HepG2 (cell line): ENCODE measurements around the gene AMZ1. TPM values are rescaled to one million over a fixed set of nuclear protein-coding genes. Genes with fewer than 3 reads are reported as not detected.

ENCODE experiments used
- ATAC-seq: fragments of 200-7000 bp; cut with Tn5 transposase; 3 replicates; pipeline ENCODE4 v1.9.1; 2020; ENCODE audit warnings: mild to moderate bottlenecking, moderate library complexity
- BruUV-seq: library from RNA; stranded (reverse); fragments of 400-500 nt; replicated peaks from 2 replicates; lab custom pipeline; 2021; lab: Mats Ljungman, UMichigan
- CTCF ChIA-PET: fragments of 300-600 bp; formaldehyde crosslinking; extraction: SDS; loops from one replicate; lab custom pipeline; 2021; ENCODE audit warnings: low total read pairs, inconsistent platforms, low intra/inter-chr PET ratio; lab: Yijun Ruan, JAX
- POLR2A ChIA-PET: fragments of 350-600 bp; sonication (Branson Sonifier 250); formaldehyde crosslinking; loops from one replicate; lab custom pipeline; 2020; ENCODE audit warnings: antibody characterized with exemption, inconsistent platforms; lab: Yijun Ruan, JAX
- DNase-seq: peaks from one replicate; pipeline ENCODE4 v3.0.0-alpha.2; 2015; ENCODE audit warnings: low spot score
- FAIRE-seq: peaks from 3 replicates; lab custom pipeline; 2011; peaks lifted over from hg19 to GRCh38; lab: Jason Lieb, UNC
- H2AFZ ChIP-seq: one replicate; pipeline ENCODE4 v1.6.1; 2011; ENCODE audit warnings: low read length, inconsistent platforms
- H3K27ac ChIP-seq: fragments of 300-600 bp; 3 replicates; pipeline ENCODE4 v1.8.0; 2011; ENCODE audit warnings: mixed run types, mild to moderate bottlenecking, mixed read lengths, low read length, inconsistent platforms; ENCODE audit not compliant: insufficient read depth; ENCODE audit errors: extremely low read length
- H3K27me3 ChIP-seq, 2 experiments: fragments of 200-600 bp in 1 of 2; 2 replicates in 1 of 2; 3 replicates in 1 of 2; pipeline versions ENCODE4 v1.6.0 to v1.8.0; 2011; ENCODE audit warnings: low read length in 2 of 2, mild to moderate bottlenecking in 2 of 2, moderate library complexity in 2 of 2, inconsistent platforms in 1 of 2; ENCODE audit not compliant: insufficient read depth in 2 of 2, control insufficient read depth in 1 of 2
- H3K36me3 ChIP-seq, 2 experiments: fragments of 200-600 bp in 1 of 2; replicated peaks in 1 of 2; 2 replicates in 1 of 2; 3 replicates in 1 of 2; pipeline versions ENCODE4 v1.5.1 to v1.8.0; 2011; ENCODE audit warnings: low read length in 2 of 2, inconsistent platforms in 1 of 2; ENCODE audit not compliant: insufficient read depth in 2 of 2, control insufficient read depth in 1 of 2
- H3K4me1 ChIP-seq: 2 replicates; pipeline ENCODE4 v1.5.1; 2012; ENCODE audit warnings: low read length, inconsistent platforms; ENCODE audit not compliant: insufficient read depth
- H3K4me2 ChIP-seq: 2 replicates; pipeline ENCODE4 v1.6.0; 2011; ENCODE audit warnings: low read depth, low read length, inconsistent platforms
- H3K4me3 ChIP-seq, 3 experiments: fragments of 200-600 bp in 1 of 3; sonication (generic), shearing (Covaris generic) in 1 of 3; replicated peaks in 1 of 3; 2 replicates each; pipeline ENCODE4 v1.5.1; 2011 to 2016; ENCODE audit warnings: low read length in 3 of 3, inconsistent platforms in 2 of 3, low read depth in 2 of 3, mild to moderate bottlenecking in 2 of 3, control low read depth in 1 of 3, mixed read lengths in 1 of 3; ENCODE audit not compliant: insufficient read depth in 1 of 3
- H3K79me2 ChIP-seq: one replicate; pipeline ENCODE4 v1.6.1; 2011; ENCODE audit warnings: low read length, inconsistent platforms; ENCODE audit not compliant: insufficient read depth
- H3K9ac ChIP-seq: 2 replicates; pipeline ENCODE4 v1.6.0; 2011; ENCODE audit warnings: mild to moderate bottlenecking, low read depth, low read length, inconsistent platforms; ENCODE audit not compliant: insufficient read depth
- H3K9me3 ChIP-seq: 2 replicates; pipeline ENCODE4 v1.5.1; 2012; ENCODE audit warnings: mild to moderate bottlenecking, low read length
- H4K20me1 ChIP-seq: 2 replicates; pipeline ENCODE4 v1.6.0; 2011; ENCODE audit warnings: inconsistent platforms, mild to moderate bottlenecking, low read length, moderate library complexity; ENCODE audit not compliant: insufficient read depth
- ARNT2 ChIP-seq: sonication (generic); formaldehyde crosslinking; IDR thresholded peaks from 2 replicates; pipeline ENCODE4 v1.8.0; 2022; ENCODE audit warnings: mild to moderate bottlenecking, low read depth, missing genetic modification reagents, moderate library complexity
- ATF7 ChIP-seq, 2 experiments: fragments of 450-650 bp in 1 of 2; sonication (generic) in 1 of 2; formaldehyde crosslinking in 1 of 2; IDR thresholded peaks; 2 replicates each; pipeline versions ENCODE4 v1.4.0 to v1.6.1; 2016 to 2020; ENCODE audit warnings: antibody characterized with exemption in 1 of 2, mild to moderate bottlenecking in 1 of 2, missing genetic modification reagents in 1 of 2
- CCDC6 ChIP-seq: sonication (generic); formaldehyde crosslinking; IDR thresholded peaks from 2 replicates; pipeline ENCODE4 v1.8.1; 2022; ENCODE audit warnings: mild to moderate bottlenecking, missing genetic modification reagents, moderate library complexity
- EEA1 ChIP-seq: sonication (generic); formaldehyde crosslinking; IDR thresholded peaks from 2 replicates; pipeline ENCODE4 v1.5.1; 2020; ENCODE audit warnings: mild to moderate bottlenecking, missing genetic modification reagents, borderline replicate concordance
- GATA4 ChIP-seq: sonication (generic); IDR thresholded peaks from 2 replicates; pipeline ENCODE4 v1.6.1; 2016; ENCODE audit warnings: antibody characterized with exemption, low read depth, borderline replicate concordance
- KDM5B ChIP-seq: sonication (generic); formaldehyde crosslinking; IDR thresholded peaks from 2 replicates; pipeline ENCODE4 v1.4.0; 2020; ENCODE audit warnings: missing genetic modification reagents, mild to moderate bottlenecking, borderline replicate concordance
- ZHX1 ChIP-seq: sonication (generic); formaldehyde crosslinking; IDR thresholded peaks from 2 replicates; pipeline ENCODE4 v1.8.1; 2022; ENCODE audit warnings: low read depth, mild to moderate bottlenecking, missing genetic modification reagents
- WGBS: methylation state at CpG from one replicate; pipeline ENCODE4 v1.1.6; 2017; ENCODE audit warnings: low lambda C conversion rate; 5-methylcytosine and 5-hydroxymethylcytosine counted together
- in situ Hi-C: cut with HindIII; loops from 2 replicates; pipeline ENCODE4 v1.10.0; 2017; ENCODE audit warnings: low pct_unique_long_range_greater_than_20kb; ENCODE audit not compliant: extremely low pct_ligation_motif_present
- intact Hi-C: fragments of 100-400 bp; cut with micrococcal nuclease; formaldehyde crosslinking; loops from one replicate; pipeline ENCODE4 v1.10.0; 2022; ENCODE audit not compliant: unreplicated experiment
- polyA plus RNA-seq, 8 experiments: library from polyadenylated mRNA; depleted of rRNA in 3 of 8; stranded (reverse) in 7 of 8; unstranded in 1 of 8; fragments of >200 nt; fragmentation: Illumina TruSeq in 4 of 8; extraction: Trizol in 4 of 8; gene quantifications; 2 replicates each; pipeline versions ENCODE4 v1.2.1 to v1.2.3, GENCODE V29; 2011 to 2016; ENCODE audit warnings: low read depth in 4 of 8, missing spikeins in 1 of 8, mixed read lengths in 1 of 8; ENCODE audit not compliant: insufficient read depth in 1 of 8
- total RNA-seq, 5 experiments: library from RNA; depleted of rRNA; stranded (reverse); fragments of >200 nt; fragmentation: Illumina TruSeq; extraction: Trizol; gene quantifications; 2 replicates each; pipeline ENCODE4 v1.2.3, GENCODE V29; 2016; ENCODE audit warnings: low read depth in 1 of 5

The AMZ1 gene
- total and polyA plus RNA-seq, 2 of the 13 experiments (the other 11 are each of a cell fraction or from before 2014, with no cell fraction given) = 0.03 TPM; not detected in 1

DNA sequence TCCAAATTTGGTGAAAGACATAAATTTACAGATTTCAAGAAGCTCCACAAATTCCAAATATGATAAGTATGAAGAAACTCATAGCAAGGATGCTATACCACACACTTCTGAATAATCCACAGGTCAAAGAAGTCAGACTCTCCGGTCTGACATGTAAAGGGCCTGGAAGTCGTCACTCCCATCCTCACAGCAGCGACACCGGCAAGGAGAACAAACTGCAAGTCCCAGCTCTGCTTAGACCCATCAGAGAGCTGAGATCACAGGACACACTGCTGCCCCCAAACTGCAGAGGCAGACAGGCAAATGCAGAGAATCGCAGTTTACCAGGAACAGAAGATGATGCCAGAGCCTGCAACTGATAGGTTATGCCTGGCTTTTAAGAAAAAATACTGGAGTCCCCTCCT, 62.0 kb downstream of the AMZ1 start:
- POLR2A ChIA-PET = interaction anchor here (1.5 kb wide), 1 partner anchor 11 kb away, joined by 4 read pairs; no protein-coding TSS in a partner anchor
- no peak for TF ChIP-seq ARNT2
- no peak for TF ChIP-seq GATA4
- TF ChIP-seq, all 625 proteins: peak for 0

DNA sequence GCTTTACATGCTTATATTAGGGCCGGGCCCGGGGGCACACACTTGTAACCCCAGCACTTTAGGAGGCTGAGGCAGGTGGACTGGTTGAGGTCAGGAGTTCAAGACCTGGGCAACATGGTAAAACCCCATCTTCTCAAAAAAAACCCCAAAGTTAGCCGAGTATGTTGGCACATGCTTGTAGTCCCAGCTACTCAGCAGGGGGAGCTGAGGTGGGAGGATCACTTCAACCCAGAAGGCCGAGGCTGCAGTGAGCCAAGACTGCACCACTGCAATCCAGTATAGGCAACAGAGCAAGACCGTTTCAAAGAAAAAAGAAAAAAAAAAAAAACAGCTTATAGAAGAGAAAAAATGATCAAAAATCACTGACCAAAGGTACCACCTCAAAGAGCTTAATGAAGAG, 63.1 kb downstream of the AMZ1 start:
- Histone ChIP-seq H2AFZ (no peak overlapping the region), H3K9ac (no peak overlapping the region), H3K4me2 (no peak overlapping the region), H3K27me3 (no peaks in the 10 kb centered on the region), H3K4me3 (no peak overlapping the region), H3K79me2 (peaks cover 29% of the 10 kb centered on the region), H3K4me1 (no peaks in the 10 kb centered on the region), H3K27ac (no peak overlapping the region), H4K20me1 (no peaks in the 10 kb centered on the region), H3K9me3 (no peaks in the 10 kb centered on the region), H3K36me3 (peaks cover 0 to 1% of the 10 kb centered on the region in 2 experiments; a peak in 1 of 5 replicates)
- no peak for TF ChIP-seq CCDC6 (CRISPR knock-in tag)
- TF ChIP-seq EEA1 (CRISPR knock-in tag) = no peak
- no peak for TF ChIP-seq KDM5B (CRISPR knock-in tag)
- TF ChIP-seq ATF7 (IDR thresholded peaks at IDR 0.05) = no peak
- no peak for TF ChIP-seq ATF7 (CRISPR knock-in tag; IDR thresholded peaks at IDR 0.05)
- TF ChIP-seq ZHX1 (CRISPR knock-in tag) = no peak
- ATAC-seq = no peak
- DNase-seq = no peak
- in situ Hi-C loops (no loop called here), intact Hi-C loops (no loop called here)
- BruUV-seq = no TSS peak
- no peak for FAIRE-seq
- ChIA-PET POLR2A (interaction anchor here (1.5 kb wide), 1 partner anchor 9 kb away, joined by 4 read pairs; no protein-coding TSS in a partner anchor), CTCF (no interaction called here)
- WGBS = 95% methylated on average over 5 of the region's 5 CpGs

More for the DNA sequence above, 62.0 kb downstream of the AMZ1 start:
- Histone ChIP-seq H3K27me3 (no peaks in the 10 kb centered on the region), H3K27ac (no peak overlapping the region), H3K79me2 (peaks cover 29% of the 10 kb centered on the region), H3K9ac (no peak overlapping the region), H3K4me1 (no peaks in the 10 kb centered on the region), H3K4me2 (no peak overlapping the region), H3K4me3 (no peak overlapping the region), H4K20me1 (no peaks in the 10 kb centered on the region), H3K36me3 (peaks cover 0 to 1% of the 10 kb centered on the region in 2 experiments; a peak in 1 of 5 replicates), H3K9me3 (no peaks in the 10 kb centered on the region), H2AFZ (no peak overlapping the region)
- in situ Hi-C loops = no loop called here
- ATAC-seq = no peak
- no peak for FAIRE-seq
- BruUV-seq = no TSS peak
- intact Hi-C loops = no loop called here
- 100% methylated on average over 5 of the region's 5 CpGs for WGBS
- no peak for DNase-seq
- CTCF ChIA-PET = no interaction called here
